GM13977 (cell line): ENCODE data around the gene PALLD.

ENCODE experiments used
- DNase-seq: peaks from one replicate; pipeline ENCODE4 v3.0.0; 2012; ENCODE audit warnings: low spot score
- in situ Hi-C: fragments of 300-500 bp; cut with MboI; formaldehyde crosslinking; loops from one replicate; pipeline ENCODE4 v1.12.0; 2022; ENCODE audit warnings: low sequenced_read_pairs, low pct_unique_long_range_greater_than_20kb, mixed read lengths, inconsistent platforms; ENCODE audit not compliant: unreplicated experiment
- TF ChIP-seq, protein P1 (sequence below): IDR thresholded peaks from 2 replicates; pipeline ENCODE4 v1.5.1; 2012; ENCODE audit warnings: mild to moderate bottlenecking, control low read depth; ENCODE audit not compliant: insufficient read depth; ENCODE audit errors: extremely low read depth, missing control alignments

PALLD gene

DNA sequence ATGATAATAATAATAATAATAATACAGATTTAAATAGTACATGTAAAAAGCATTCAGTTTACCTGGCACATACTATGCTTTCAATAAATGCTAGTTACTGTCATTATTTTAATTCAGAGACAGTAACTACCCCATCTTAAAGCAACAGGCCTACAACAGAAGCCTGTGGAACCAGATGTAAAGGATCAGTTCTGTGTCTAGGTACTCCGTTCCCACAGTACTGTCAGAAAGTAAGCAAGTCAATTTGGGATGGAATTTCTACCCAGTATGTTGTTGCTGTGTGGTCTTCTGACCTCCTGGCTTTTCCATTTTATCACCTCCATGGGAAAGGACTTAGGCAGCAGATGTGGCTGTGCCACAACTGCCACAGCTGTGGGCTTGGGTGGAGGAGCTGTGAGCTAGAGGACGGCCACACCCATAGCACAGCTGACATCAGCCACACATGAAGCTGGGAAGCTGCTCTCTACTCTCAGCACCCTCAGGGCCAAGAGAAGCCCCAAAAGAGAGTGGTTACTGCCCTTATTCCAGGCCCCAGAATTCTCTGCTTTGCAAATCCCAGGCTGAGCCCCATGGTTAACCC, 410.4 kb downstream of the PALLD start:
- in situ Hi-C loops = loop anchor here (25.0 kb wide), 3 partner anchors 195 to 395 kb away; no protein-coding TSS in a partner anchor
- TF ChIP-seq, protein P1, sequence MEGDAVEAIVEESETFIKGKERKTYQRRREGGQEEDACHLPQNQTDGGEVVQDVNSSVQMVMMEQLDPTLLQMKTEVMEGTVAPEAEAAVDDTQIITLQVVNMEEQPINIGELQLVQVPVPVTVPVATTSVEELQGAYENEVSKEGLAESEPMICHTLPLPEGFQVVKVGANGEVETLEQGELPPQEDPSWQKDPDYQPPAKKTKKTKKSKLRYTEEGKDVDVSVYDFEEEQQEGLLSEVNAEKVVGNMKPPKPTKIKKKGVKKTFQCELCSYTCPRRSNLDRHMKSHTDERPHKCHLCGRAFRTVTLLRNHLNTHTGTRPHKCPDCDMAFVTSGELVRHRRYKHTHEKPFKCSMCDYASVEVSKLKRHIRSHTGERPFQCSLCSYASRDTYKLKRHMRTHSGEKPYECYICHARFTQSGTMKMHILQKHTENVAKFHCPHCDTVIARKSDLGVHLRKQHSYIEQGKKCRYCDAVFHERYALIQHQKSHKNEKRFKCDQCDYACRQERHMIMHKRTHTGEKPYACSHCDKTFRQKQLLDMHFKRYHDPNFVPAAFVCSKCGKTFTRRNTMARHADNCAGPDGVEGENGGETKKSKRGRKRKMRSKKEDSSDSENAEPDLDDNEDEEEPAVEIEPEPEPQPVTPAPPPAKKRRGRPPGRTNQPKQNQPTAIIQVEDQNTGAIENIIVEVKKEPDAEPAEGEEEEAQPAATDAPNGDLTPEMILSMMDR = no peak
- no peak for DNase-seq

DNA sequence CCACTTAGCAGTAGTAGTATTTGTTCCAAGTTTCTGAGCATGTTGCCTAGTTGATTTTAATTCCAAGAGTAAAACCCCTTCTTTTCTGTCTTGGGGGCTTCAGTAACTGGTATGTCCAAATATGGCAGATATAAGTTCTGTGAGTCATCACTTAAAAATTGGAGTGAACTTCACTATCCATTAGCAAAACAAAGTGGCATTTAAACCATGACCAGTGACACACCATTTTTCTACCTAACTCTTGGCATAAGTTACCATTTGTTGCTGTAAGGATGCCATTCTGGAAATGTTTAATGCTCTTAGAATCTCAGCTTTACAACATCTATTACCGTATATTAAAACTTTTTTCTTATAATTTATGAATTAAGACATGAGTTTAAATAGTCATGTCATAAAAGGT, 411.2 kb downstream of the PALLD start:
- in situ Hi-C loops = loop anchor here (25.0 kb wide), 3 partner anchors 196 to 396 kb away; no protein-coding TSS in a partner anchor
- TF ChIP-seq, protein P1 = no peak
- no peak for DNase-seq

DNA sequence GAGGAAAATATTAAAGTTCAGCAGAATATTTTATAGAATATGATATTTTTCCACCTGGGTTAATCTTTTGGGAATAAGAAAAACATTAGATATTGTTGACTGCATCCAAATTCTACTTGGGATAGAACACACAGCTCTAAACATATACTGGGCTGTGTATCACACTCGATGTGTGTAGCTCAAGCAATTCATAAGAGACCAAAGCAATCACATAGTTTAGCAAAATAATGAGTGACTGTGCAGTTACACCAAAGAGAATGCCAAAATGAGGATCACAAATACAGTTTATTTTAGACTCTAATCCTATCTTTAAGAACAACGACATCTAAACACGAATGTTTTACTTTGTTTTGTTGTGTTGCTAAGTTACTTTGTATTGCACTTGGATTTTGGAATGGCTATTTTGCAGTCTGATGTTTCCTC, 412.0 kb downstream of the PALLD start:
- TF ChIP-seq, protein P1 = no peak
- in situ Hi-C loops = loop anchor here (25.0 kb wide), 3 partner anchors 197 to 397 kb away; no protein-coding TSS in a partner anchor
- no peak for DNase-seq

DNA sequence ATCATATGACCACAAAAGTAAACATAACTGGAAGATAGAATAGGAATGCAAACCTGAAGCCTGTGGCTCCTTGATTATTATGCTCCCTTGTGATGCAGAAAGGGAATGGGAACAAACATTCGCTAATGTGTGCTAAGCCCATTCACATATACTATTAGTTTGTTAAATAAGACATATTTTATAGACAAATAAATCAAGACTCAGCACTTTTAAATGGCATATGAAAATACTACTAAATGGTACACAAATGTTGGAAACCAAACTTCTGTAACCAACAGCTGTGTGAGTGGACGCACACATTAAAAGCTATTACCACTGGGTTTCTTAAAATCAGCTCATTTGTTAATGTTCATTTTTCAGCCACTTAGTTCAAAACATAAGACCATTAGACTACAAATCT, 417.2 kb downstream of the PALLD start:
- DNase-seq = no peak
- in situ Hi-C loops = loop anchor here (25.0 kb wide), 3 partner anchors 202 to 402 kb away; no protein-coding TSS in a partner anchor
- TF ChIP-seq, protein P1 = no peak

DNA sequence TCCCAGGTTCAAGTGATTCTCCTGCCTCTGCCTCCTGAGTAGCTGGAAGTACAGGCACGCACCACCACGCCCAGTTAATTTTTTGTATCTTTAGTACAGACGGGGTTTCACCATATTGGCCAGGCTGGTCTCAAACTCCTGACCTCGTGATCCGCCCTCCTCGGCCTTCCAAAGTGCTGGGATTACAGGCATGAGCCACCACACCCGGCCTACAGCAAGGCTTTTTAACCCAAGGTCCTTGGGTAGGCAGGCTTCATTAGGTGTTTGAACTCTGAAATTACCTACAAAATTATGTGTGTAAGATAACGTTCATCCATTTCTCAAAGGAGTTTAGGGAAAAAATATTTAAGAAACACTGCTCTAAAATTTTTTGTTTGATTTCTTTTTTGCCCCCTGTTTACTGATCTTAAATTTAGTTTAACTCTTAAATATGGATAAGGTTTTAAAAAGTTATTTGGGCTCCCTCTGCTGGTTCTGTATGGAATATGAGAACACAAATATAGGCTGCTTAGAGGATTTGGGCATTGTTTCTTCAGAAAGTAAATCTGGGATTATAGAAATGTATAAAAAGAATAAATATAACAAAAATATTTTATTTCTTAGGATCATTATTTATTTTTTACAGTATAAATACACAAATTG, 420.4 kb downstream of the PALLD start:
- TF ChIP-seq, protein P1 = peak; percentile 57
- in situ Hi-C loops = loop anchor here (5.0 to 25.0 kb wide), 4 partner anchors 205 to 735 kb away; no protein-coding TSS in a partner anchor
- DNase-seq = peak; percentile 36

DNA sequence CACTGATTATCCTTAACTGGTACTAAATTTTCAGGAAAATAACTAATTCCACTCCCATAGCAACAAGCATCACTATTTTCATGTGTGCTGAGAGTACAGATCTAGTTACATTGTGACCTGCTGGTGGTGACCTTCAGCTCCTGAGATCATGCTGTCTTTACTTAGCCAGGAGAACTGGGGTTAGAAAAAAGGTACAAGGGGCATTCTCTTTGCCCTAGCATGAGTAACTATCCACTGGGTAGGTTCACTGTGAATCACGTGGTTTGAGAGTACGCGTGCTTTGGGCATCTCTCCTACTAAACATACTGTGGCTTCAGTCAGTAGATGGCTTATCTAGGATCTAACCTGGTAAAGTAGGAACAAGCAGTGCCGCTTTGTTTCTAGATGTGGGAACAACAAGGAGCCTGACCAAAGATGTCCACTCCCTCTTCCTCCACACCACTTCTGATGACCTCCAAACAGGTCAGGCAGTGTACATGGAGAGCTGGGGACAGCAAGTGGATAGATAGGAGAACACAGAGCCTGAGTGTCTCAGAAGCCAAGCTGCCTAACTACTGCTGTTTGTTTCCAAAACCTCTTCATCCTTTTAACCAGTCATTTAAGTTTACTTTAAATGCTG, 423.0 kb downstream of the PALLD start:
- no peak for DNase-seq
- TF ChIP-seq, protein P1 = no peak
- in situ Hi-C loops = loop anchor here (5.0 to 25.0 kb wide), 5 partner anchors 208 to 738 kb away; no protein-coding TSS in a partner anchor
